ENCODE results near the gene VRTN. TPM values are rescaled to one million over a fixed set of nuclear protein-coding genes. Genes with fewer than 3 reads are reported as not detected.
"Not testable (repeated sequence)": the region's sequence is repeated elsewhere in the genome, so short reads cannot be mapped to it uniquely, and the experiment has no call there.

VRTN gene
- total RNA-seq, 3 donors from 2014 or later = 0.08 TPM; not detected in 2

DNA sequence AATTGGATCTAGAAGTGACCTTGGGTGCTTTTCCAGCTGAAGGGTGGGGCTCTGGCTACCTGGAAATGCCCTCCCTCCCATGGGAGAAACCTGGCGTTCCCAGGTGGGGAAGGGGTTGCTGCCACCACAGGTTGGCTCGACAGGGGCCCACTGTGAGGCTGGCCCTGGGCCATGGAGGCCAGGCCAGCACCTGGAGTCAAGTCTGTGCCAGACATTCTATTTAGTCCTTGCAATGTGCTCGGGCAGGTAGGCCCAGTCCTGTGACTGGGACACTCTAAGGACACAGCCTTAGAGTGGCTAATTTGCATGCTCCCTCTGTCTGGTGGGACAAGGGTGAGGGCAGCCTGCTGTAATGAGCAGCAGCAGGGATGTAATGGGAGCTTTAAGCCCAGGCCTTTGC, 11.9 kb downstream of the VRTN start:
- DNase-seq (no peak), ATAC-seq (no peak)
- Mint-ChIP-seq H3K9me3 (no peaks in the 10 kb centered on the region), H3K36me3 (ENCODE audit: insufficient read depth) (no peaks in the 10 kb centered on the region), H3K4me1 (ENCODE audit: low read depth) (no peaks in the 10 kb centered on the region), H3K27me3 (ENCODE audit: low read depth) (peaks cover 5% of the 10 kb centered on the region), H3K4me3 (no peak overlapping the region)

DNA sequence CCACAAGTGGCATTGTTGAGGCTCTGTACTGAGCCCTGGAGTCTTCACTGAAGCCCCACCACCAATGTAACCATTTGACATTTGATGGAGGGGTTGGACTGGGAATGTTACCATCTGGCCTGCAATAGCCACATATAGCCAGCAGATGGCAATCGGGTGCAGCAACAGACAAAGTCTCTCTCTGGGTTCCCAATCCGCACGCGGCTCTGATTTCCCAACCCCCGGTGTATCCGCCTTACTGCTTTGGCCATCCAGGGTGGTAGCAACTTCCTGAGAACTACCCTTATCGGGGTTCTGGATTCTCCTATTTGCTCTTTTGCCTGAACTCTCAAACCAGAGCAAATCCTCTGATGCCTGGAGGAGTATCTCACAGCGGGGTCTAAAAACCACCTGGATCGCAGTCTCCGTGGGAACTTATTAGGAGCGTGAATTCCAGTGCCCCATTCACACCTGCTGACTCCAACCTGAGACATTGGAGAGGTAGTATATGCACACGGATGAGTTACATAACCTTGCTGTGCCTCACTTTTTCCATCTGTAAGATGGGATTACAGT, 14.2 kb downstream of the VRTN start:
- no peaks in the 10 kb centered on the region for H3K9me3 Mint-ChIP-seq
- peak; percentile 61 to 69 for ATAC-seq
- peaks cover 4% of the 10 kb centered on the region for H3K27me3 Mint-ChIP-seq (ENCODE audit: low read depth)
- H3K36me3 Mint-ChIP-seq (ENCODE audit: insufficient read depth) = no peaks in the 10 kb centered on the region
- H3K4me1 Mint-ChIP-seq (ENCODE audit: low read depth) = no peaks in the 10 kb centered on the region
- no peak overlapping the region for H3K4me3 Mint-ChIP-seq
- DNase-seq = peak; percentile 60

GRCh38 chr14:74364271-74364880, 16.1 kb downstream of the VRTN start:
- peaks cover 4% of the 10 kb centered on the region for H3K27me3 Mint-ChIP-seq (ENCODE audit: low read depth)
- H3K4me1 Mint-ChIP-seq (ENCODE audit: low read depth) = no peaks in the 10 kb centered on the region
- DNase-seq = no peak
- H3K36me3 Mint-ChIP-seq (ENCODE audit: insufficient read depth) = no peaks in the 10 kb centered on the region
- H3K9me3 Mint-ChIP-seq = no peaks in the 10 kb centered on the region
- no peak overlapping the region for H3K4me3 Mint-ChIP-seq
- no peak for ATAC-seq

GRCh38 chr14:74368026-74368425, 19.8 kb downstream of the VRTN start:
- Mint-ChIP-seq H3K27me3 (ENCODE audit: low read depth) (peaks cover 3% of the 10 kb centered on the region), H3K4me3 (no peak overlapping the region), H3K9me3 (no peaks in the 10 kb centered on the region), H3K36me3 (ENCODE audit: insufficient read depth) (no peaks in the 10 kb centered on the region), H3K4me1 (ENCODE audit: low read depth) (no peaks in the 10 kb centered on the region)
- no peak for DNase-seq
- ATAC-seq = no peak

DNA sequence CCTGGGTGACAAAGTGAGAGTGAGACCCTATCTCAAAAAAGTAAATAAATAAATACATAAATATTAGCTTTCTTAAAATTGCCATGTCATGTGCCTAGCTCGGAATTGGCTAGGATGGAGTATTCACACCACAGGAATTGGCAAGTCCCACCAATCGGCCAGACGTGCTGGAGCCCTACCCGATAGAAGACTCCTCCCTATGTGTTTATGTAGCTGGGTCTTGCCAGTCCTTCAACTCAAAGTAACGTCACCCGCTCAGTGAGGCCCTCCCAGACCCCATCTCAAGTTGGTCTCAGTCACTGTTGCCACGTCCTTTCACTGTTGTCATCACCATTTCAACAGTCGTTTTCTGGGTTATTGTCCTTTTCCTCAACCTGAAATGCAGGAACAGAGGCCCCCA, 20.2 kb downstream of the VRTN start:
- Mint-ChIP-seq H3K4me1 (ENCODE audit: low read depth) (no peaks in the 10 kb centered on the region), H3K4me3 (no peak overlapping the region), H3K27me3 (ENCODE audit: low read depth) (peaks cover 3% of the 10 kb centered on the region), H3K36me3 (ENCODE audit: insufficient read depth) (no peaks in the 10 kb centered on the region), H3K9me3 (no peaks in the 10 kb centered on the region)
- DNase-seq (no peak), ATAC-seq (no peak)

- no peak for ATAC-seq
- Mint-ChIP-seq H3K4me1 (ENCODE audit: low read depth) (no peaks in the 10 kb centered on the region), H3K36me3 (ENCODE audit: insufficient read depth) (no peaks in the 10 kb centered on the region), H3K9me3 (no peaks in the 10 kb centered on the region), H3K27me3 (ENCODE audit: low read depth) (no peaks in the 10 kb centered on the region), H3K4me3 (no peak overlapping the region)
- no peak for DNase-seq
Observed at GRCh38 chr14:74377976-74378690, 29.9 kb downstream of the VRTN start.

GRCh38 chr14:74380172-74380571, 31.9 kb downstream of the VRTN start:
- Mint-ChIP-seq H3K36me3 (ENCODE audit: insufficient read depth) (no peaks in the 10 kb centered on the region), H3K27me3 (ENCODE audit: low read depth) (peaks cover 2% of the 10 kb centered on the region), H3K4me3 (no peak overlapping the region), H3K4me1 (ENCODE audit: low read depth) (no peaks in the 10 kb centered on the region), H3K9me3 (no peaks in the 10 kb centered on the region)
- DNase-seq (no peak), ATAC-seq (no peak)

- no peak for ATAC-seq
- DNase-seq = no peak
- Mint-ChIP-seq H3K36me3 (ENCODE audit: insufficient read depth) (no peaks in the 10 kb centered on the region), H3K4me3 (no peak overlapping the region), H3K9me3 (no peaks in the 10 kb centered on the region), H3K27me3 (ENCODE audit: low read depth) (peaks cover 2% of the 10 kb centered on the region), H3K4me1 (ENCODE audit: low read depth) (no peaks in the 10 kb centered on the region)
Observed at GRCh38 chr14:74380845-74381244, 32.6 kb downstream of the VRTN start.

GRCh38 chr14:74381571-74381970, 33.3 kb downstream of the VRTN start:
- H3K9me3 Mint-ChIP-seq; H3K36me3 Mint-ChIP-seq (ENCODE audit: insufficient read depth); H3K27me3 Mint-ChIP-seq (ENCODE audit: low read depth); H3K4me1 Mint-ChIP-seq (ENCODE audit: low read depth); H3K4me3 Mint-ChIP-seq; DNase-seq; ATAC-seq: not testable (repeated sequence)

GRCh38 chr14:74382231-74382630, 34.0 kb downstream of the VRTN start:
- Mint-ChIP-seq H3K4me1 (ENCODE audit: low read depth) (no peaks in the 10 kb centered on the region), H3K4me3 (no peak overlapping the region), H3K9me3 (no peaks in the 10 kb centered on the region), H3K27me3 (ENCODE audit: low read depth) (peaks cover 2% of the 10 kb centered on the region), H3K36me3 (ENCODE audit: insufficient read depth) (no peaks in the 10 kb centered on the region)
- no peak for ATAC-seq
- DNase-seq = no peak

GRCh38 chr14:74389980-74390379, 41.7 kb downstream of the VRTN start:
- no peaks in the 10 kb centered on the region for H3K36me3 Mint-ChIP-seq (ENCODE audit: insufficient read depth)
- ATAC-seq (no peak), DNase-seq (no peak)
- H3K4me3 Mint-ChIP-seq = no peak overlapping the region
- H3K9me3 Mint-ChIP-seq = no peaks in the 10 kb centered on the region
- H3K4me1 Mint-ChIP-seq (ENCODE audit: low read depth) = no peaks in the 10 kb centered on the region
- peaks cover 10% of the 10 kb centered on the region for H3K27me3 Mint-ChIP-seq (ENCODE audit: low read depth)

- H3K4me1 Mint-ChIP-seq (ENCODE audit: low read depth); ATAC-seq; DNase-seq; H3K4me3 Mint-ChIP-seq; H3K9me3 Mint-ChIP-seq; H3K36me3 Mint-ChIP-seq (ENCODE audit: insufficient read depth): not testable (repeated sequence)
- peaks cover 10% of the 10 kb centered on the region for H3K27me3 Mint-ChIP-seq (ENCODE audit: low read depth)
Observed at GRCh38 chr14:74390505-74390904, 42.2 kb downstream of the VRTN start.

- H3K27me3 Mint-ChIP-seq (ENCODE audit: low read depth) = peaks cover 10% of the 10 kb centered on the region
- no peaks in the 10 kb centered on the region for H3K4me1 Mint-ChIP-seq (ENCODE audit: low read depth)
- H3K4me3 Mint-ChIP-seq = no peak overlapping the region
- H3K9me3 Mint-ChIP-seq = no peaks in the 10 kb centered on the region
- no peaks in the 10 kb centered on the region for H3K36me3 Mint-ChIP-seq (ENCODE audit: insufficient read depth)
- ATAC-seq (no peak), DNase-seq (no peak)
Observed at GRCh38 chr14:74391479-74391878, 43.2 kb downstream of the VRTN start.

DNA sequence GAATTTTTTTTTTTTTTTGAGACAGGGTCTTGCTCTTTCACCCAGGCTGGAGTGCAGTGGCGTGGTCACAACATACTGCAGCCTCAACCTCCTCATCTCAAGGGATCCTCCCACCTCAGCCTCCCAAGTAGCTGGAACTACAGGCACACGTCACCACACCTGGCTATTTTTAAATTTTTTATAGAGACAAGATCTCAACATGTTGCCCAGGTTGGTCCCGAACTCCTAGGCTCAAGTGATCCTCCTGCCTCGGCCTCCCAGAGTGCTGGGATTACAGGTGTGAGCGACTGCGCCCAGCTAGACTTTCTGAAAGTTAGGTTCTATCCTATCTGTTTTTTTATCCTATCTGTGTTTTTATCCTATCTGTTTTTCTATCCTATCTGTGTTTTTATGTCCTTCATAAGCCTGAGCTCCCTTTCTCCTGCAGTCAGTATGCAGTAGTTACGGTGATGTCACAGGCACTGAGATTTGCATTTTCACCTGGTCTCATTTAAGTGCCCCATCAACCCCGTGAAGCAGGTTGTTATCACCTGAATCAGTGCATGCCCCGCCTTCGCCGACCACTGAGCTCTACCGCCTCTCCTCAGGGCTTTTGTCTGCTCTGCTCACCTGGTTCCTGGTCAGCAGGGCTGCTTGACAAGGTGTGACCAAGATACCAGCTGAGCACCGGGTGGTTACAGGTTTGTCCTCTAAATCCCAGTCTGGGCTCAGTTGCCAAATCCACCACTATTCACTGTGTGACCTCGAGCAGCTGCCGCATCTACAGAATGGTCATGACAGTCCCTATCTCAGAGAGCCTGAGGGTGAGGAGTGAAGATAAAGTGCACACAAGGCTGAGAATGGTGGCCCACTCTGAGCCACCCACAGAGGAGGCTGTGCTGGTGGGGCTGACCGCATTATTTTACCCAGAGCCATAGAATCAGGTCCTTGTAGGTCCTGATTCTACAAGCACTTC, 44.6 kb downstream of the VRTN start:
- Mint-ChIP-seq H3K4me1 (ENCODE audit: low read depth) (no peaks in the 10 kb centered on the region), H3K36me3 (ENCODE audit: insufficient read depth) (no peaks in the 10 kb centered on the region), H3K9me3 (no peaks in the 10 kb centered on the region), H3K27me3 (ENCODE audit: low read depth) (peaks cover 10% of the 10 kb centered on the region), H3K4me3 (no peak overlapping the region)
- ATAC-seq (no peak), DNase-seq (no peak)
